ENCODE results near the gene SLC6A19. TPM values are rescaled to one million over a fixed set of nuclear protein-coding genes. Genes with fewer than 3 reads are reported as not detected.

The SLC6A19 gene
- total and polyA plus RNA-seq, 2 of the 13 experiments (the other 11 are each of a cell fraction or from before 2014, with no cell fraction given), result 0.02 TPM; not detected in 1

DNA sequence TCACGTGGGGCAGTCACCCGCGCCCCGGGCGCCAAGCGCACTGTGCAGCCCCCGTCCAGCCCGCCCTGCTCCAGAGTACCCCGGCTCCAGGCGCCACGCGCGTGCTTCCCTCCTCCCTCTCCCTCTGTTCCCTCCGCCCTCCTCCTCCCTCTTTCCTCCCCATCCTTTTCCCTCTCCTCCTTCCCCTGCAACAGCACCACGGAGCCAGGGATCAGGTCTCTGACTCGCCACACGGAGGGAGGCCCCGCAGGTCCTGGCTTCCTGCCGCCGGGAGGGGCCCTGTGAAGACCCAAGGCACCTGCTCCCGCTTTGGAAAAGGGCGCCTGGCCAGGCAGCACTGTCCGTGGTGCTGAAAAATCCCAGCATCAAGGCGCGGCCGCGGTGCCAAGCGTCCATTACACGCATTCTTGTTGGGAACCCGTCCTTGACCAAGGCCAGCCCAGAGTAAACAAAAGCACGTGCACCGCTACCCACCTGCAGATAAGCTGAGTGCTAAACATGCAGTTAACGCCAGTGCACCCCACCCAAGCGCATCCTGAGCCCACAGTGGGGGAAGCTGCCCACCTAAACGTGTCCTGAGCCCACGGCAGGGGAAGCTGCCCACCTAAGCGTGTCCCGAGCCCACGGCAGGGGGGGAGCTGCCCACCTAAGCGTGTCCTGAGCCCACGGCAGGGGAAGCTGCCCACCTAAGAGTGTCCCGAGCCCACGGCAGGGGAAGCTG, 45.5 kb downstream of the SLC6A19 start (continued):
- no peak for TF ChIP-seq MAX (IDR thresholded peaks at IDR 0.05)
- TF ChIP-seq, protein P1, sequence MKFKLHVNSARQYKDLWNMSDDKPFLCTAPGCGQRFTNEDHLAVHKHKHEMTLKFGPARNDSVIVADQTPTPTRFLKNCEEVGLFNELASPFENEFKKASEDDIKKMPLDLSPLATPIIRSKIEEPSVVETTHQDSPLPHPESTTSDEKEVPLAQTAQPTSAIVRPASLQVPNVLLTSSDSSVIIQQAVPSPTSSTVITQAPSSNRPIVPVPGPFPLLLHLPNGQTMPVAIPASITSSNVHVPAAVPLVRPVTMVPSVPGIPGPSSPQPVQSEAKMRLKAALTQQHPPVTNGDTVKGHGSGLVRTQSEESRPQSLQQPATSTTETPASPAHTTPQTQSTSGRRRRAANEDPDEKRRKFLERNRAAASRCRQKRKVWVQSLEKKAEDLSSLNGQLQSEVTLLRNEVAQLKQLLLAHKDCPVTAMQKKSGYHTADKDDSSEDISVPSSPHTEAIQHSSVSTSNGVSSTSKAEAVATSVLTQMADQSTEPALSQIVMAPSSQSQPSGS (CRISPR knock-in tag; IDR thresholded peaks at IDR 0.05), result peak; percentile 70; the same call in 1 of the 2 replicates
- TF ChIP-seq, protein P2, sequence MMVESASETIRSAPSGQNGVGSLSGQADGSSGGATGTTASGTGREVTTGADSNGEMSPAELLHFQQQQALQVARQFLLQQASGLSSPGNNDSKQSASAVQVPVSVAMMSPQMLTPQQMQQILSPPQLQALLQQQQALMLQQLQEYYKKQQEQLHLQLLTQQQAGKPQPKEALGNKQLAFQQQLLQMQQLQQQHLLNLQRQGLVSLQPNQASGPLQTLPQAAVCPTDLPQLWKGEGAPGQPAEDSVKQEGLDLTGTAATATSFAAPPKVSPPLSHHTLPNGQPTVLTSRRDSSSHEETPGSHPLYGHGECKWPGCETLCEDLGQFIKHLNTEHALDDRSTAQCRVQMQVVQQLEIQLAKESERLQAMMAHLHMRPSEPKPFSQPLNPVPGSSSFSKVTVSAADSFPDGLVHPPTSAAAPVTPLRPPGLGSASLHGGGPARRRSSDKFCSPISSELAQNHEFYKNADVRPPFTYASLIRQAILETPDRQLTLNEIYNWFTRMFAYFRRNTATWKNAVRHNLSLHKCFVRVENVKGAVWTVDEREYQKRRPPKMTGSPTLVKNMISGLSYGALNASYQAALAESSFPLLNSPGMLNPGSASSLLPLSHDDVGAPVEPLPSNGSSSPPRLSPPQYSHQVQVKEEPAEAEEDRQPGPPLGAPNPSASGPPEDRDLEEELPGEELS (CRISPR knock-in tag; IDR thresholded peaks at IDR 0.05), result 0 out of 2 replicates have a peak, but pooled peaks have one; percentile 25
- peak; percentile 58; the same call in 1 of the 2 replicates for TF ChIP-seq IKZF5 (CRISPR knock-in tag; IDR thresholded peaks at IDR 0.05)
- TF ChIP-seq ZNF142 (CRISPR knock-in tag; IDR thresholded peaks at IDR 0.05), result peak; percentile 81
- TF ChIP-seq THRA (CRISPR knock-in tag; IDR thresholded peaks at IDR 0.05; ENCODE audit: borderline replicate concordance), result peak; percentile 71; the same call in 1 of the 2 replicates
- TF ChIP-seq ZNF850 (CRISPR knock-in tag; conservative IDR thresholded peaks at IDR 0.05), result no peak
- TF ChIP-seq SMC3 (IDR thresholded peaks at IDR 0.05; ENCODE audit: low read length), result no peak
- peak; percentile 85; the same call in 1 of the 2 replicates for TF ChIP-seq BRCA1 (CRISPR knock-in tag; IDR thresholded peaks at IDR 0.05)
- TF ChIP-seq EED (CRISPR knock-in tag; IDR thresholded peaks at IDR 0.05), result no peak
- TF ChIP-seq CREM (IDR thresholded peaks at IDR 0.05), result no peak
- no peak for TF ChIP-seq CREM (CRISPR knock-in tag; IDR thresholded peaks at IDR 0.05)
- TF ChIP-seq RXRA (CRISPR knock-in tag; IDR thresholded peaks at IDR 0.05), result 0 out of 2 replicates have a peak, but pooled peaks have one; percentile 40
- TF ChIP-seq ZNF768 (CRISPR knock-in tag; IDR thresholded peaks at IDR 0.05), result no peak
- TF ChIP-seq RAD21 (CRISPR knock-in tag; IDR thresholded peaks at IDR 0.05), result no peak
- TF ChIP-seq ZSCAN22 (CRISPR knock-in tag; IDR thresholded peaks at IDR 0.05), result no peak
- peak; percentile 57; the same call in 1 of the 2 replicates for TF ChIP-seq ZNF20 (CRISPR knock-in tag; IDR thresholded peaks at IDR 0.05)
- TF ChIP-seq KLF11 (CRISPR knock-in tag; IDR thresholded peaks at IDR 0.05), result peak; percentile 94

Data from HepG2 (cell line).